IMR-90 (cell line): ENCODE results near the gene CMTR1. TPM values are rescaled to one million over a fixed set of nuclear protein-coding genes. Genes with fewer than 3 reads are reported as not detected.

ENCODE experiments used
- ATAC-seq: fragments of 200-7000 bp; cut with Tn5 transposase; 2 replicates; pipeline ENCODE4 v1.9.1; 2020; ENCODE audit warnings: low read depth, mild to moderate bottlenecking, moderate library complexity
- BruUV-seq: library from RNA; stranded (reverse); fragments of 400-500 nt; replicated peaks from 2 replicates; lab custom pipeline; 2021; lab: Mats Ljungman, UMichigan
- CTCF ChIA-PET: fragments of 300-600 bp; formaldehyde crosslinking; extraction: SDS; loops from one replicate; lab custom pipeline; 2021; ENCODE audit warnings: antibody characterized with exemption; lab: Yijun Ruan, JAX
- POLR2A ChIA-PET: fragments of 300-600 bp; sonication (Branson Sonifier 250); formaldehyde crosslinking; loops from one replicate; lab custom pipeline; 2022; ENCODE audit warnings: antibody characterized with exemption; ENCODE audit not compliant: unreplicated experiment; lab: Charles Lee
- DNase-seq: peaks from one replicate; pipeline ENCODE4 v3.0.0; 2013
- H2AFZ ChIP-seq: replicated peaks from 2 replicates; pipeline ENCODE3; 2013; ENCODE audit warnings: low read length, mild to moderate bottlenecking; ENCODE audit not compliant: poor library complexity
- H2AK5ac ChIP-seq: 2 replicates; pipeline ENCODE4 v1.6.1; 2013; ENCODE audit warnings: low read depth, low read length, inconsistent platforms
- H2AK9ac ChIP-seq: replicated peaks from 2 replicates; pipeline ENCODE3; 2013; ENCODE audit warnings: mild to moderate bottlenecking, low read depth, low read length, moderate library complexity; ENCODE audit not compliant: poor library complexity
- H2BK120ac ChIP-seq: 2 replicates; pipeline ENCODE4 v1.6.1; 2013; ENCODE audit warnings: low read depth, low read length, inconsistent platforms
- H2BK15ac ChIP-seq: 3 replicates; pipeline ENCODE4 v1.6.1; 2013; ENCODE audit warnings: low read depth, low read length, inconsistent platforms
- H2BK20ac ChIP-seq: 2 replicates; pipeline ENCODE4 v1.6.1; 2013; ENCODE audit warnings: low read depth, mild to moderate bottlenecking, inconsistent platforms, low read length, moderate library complexity
- H2BK5ac ChIP-seq: 2 replicates; pipeline ENCODE4 v1.6.1; 2013; ENCODE audit warnings: mild to moderate bottlenecking, low read depth, low read length, inconsistent platforms; ENCODE audit not compliant: poor library complexity, severe bottlenecking
- H3K14ac ChIP-seq: replicated peaks from 2 replicates; pipeline ENCODE4 v1.6.1; 2013; ENCODE audit warnings: low read depth, low read length, inconsistent platforms
- H3K18ac ChIP-seq: 2 replicates; pipeline ENCODE4 v1.6.1; 2013; ENCODE audit warnings: low read depth, low read length, control low read depth
- H3K23ac ChIP-seq: 2 replicates; pipeline ENCODE4 v1.6.1; 2013; ENCODE audit warnings: low read depth, low read length, inconsistent platforms
- H3K27ac ChIP-seq: 2 replicates; pipeline ENCODE4 v1.5.1; 2013; ENCODE audit warnings: mild to moderate bottlenecking, control low read depth, low read length; ENCODE audit not compliant: insufficient read depth
- H3K27me3 ChIP-seq: 2 replicates; pipeline ENCODE4 v1.6.1; 2013; ENCODE audit warnings: low read length; ENCODE audit not compliant: control insufficient read depth, insufficient read depth
- H3K36me3 ChIP-seq: 2 replicates; pipeline ENCODE4 v1.6.1; 2013; ENCODE audit warnings: low read length, mixed read lengths; ENCODE audit not compliant: control insufficient read depth, insufficient read depth
- H3K4ac ChIP-seq: 2 replicates; pipeline ENCODE4 v1.6.1; 2013; ENCODE audit warnings: low read depth, low read length, inconsistent platforms
- H3K4me1 ChIP-seq: 2 replicates; pipeline ENCODE4 v1.6.1; 2013; ENCODE audit warnings: low read length, mixed read lengths; ENCODE audit not compliant: control insufficient read depth, insufficient read depth
- H3K4me2 ChIP-seq: 2 replicates; pipeline ENCODE4 v1.6.1; 2013; ENCODE audit warnings: low read depth, mild to moderate bottlenecking, control low read depth, low read length, moderate library complexity
- H3K4me3 ChIP-seq: 2 replicates; pipeline ENCODE4 v1.5.1; 2013; ENCODE audit warnings: low read depth, mild to moderate bottlenecking, control low read depth, low read length, moderate library complexity; ENCODE audit not compliant: insufficient read depth
- H3K56ac ChIP-seq: 2 replicates; pipeline ENCODE4 v1.6.1; 2013; ENCODE audit warnings: low read length, inconsistent platforms; ENCODE audit not compliant: insufficient read depth; ENCODE audit errors: extremely low read depth
- H3K79me1 ChIP-seq, 2 experiments: 2 replicates each; pipeline ENCODE4 v1.6.1; 2013; ENCODE audit warnings: low read length in 2 of 2, inconsistent platforms in 1 of 2, low read depth in 1 of 2
- H3K9ac ChIP-seq: 2 replicates; pipeline ENCODE4 v1.6.1; 2013; ENCODE audit warnings: low read depth, low read length, control low read depth
- H3K9me1 ChIP-seq: 2 replicates; pipeline ENCODE4 v1.6.1; 2013; ENCODE audit warnings: low read length, inconsistent platforms; ENCODE audit not compliant: insufficient read depth
- H3K9me3 ChIP-seq: 2 replicates; pipeline ENCODE4 v1.6.1; 2013; ENCODE audit warnings: low read length; ENCODE audit not compliant: control insufficient read depth, insufficient read depth
- H4K20me1 ChIP-seq: 2 replicates; pipeline ENCODE4 v1.6.1; 2013; ENCODE audit warnings: low read length, inconsistent platforms; ENCODE audit not compliant: insufficient read depth
- H4K5ac ChIP-seq: 2 replicates; pipeline ENCODE4 v1.6.1; 2013; ENCODE audit warnings: mild to moderate bottlenecking, low read depth, low read length, control low read depth
- H4K8ac ChIP-seq, 2 experiments: 2 replicates each; pipeline ENCODE4 v1.6.1; 2013; ENCODE audit warnings: low read depth in 2 of 2, low read length in 2 of 2, control low read depth in 1 of 2, inconsistent platforms in 1 of 2
- H4K91ac ChIP-seq: 2 replicates; pipeline ENCODE4 v1.6.1; 2013; ENCODE audit warnings: low read depth, low read length, inconsistent platforms; ENCODE audit not compliant: insufficient read depth
- BHLHE40 ChIP-seq: fragments of 150-350 bp; IDR thresholded peaks from 2 replicates; pipeline ENCODE4 v1.6.1; 2016; ENCODE audit warnings: mild to moderate bottlenecking, low read depth, low read length
- CEBPB ChIP-seq: IDR thresholded peaks from 2 replicates; pipeline ENCODE4 v1.6.1; 2012; ENCODE audit warnings: low read depth, low read length, improper control_type of control experiment
- CHD1 ChIP-seq: IDR thresholded peaks from 2 replicates; pipeline ENCODE4 v1.6.1; 2012; ENCODE audit warnings: low read depth, low read length, improper control_type of control experiment
- CTCF ChIP-seq: conservative IDR thresholded peaks from 2 replicates; pipeline ENCODE4 v1.5.1; 2012; ENCODE audit warnings: mild to moderate bottlenecking, low read depth, low read length, improper control_type of control experiment
- ELK1 ChIP-seq: fragments of 150-350 bp; IDR thresholded peaks from 2 replicates; pipeline ENCODE4 v1.6.1; 2016; ENCODE audit warnings: low read depth, mild to moderate bottlenecking, low read length, moderate library complexity, borderline replicate concordance
- FOS ChIP-seq: fragments of 150-350 bp; IDR thresholded peaks from 2 replicates; pipeline ENCODE4 v1.6.1; 2016; ENCODE audit warnings: low read depth, low read length
- MAFK ChIP-seq: IDR thresholded peaks from 2 replicates; pipeline ENCODE4 v1.6.1; 2012; ENCODE audit warnings: low read depth, low read length, improper control_type of control experiment
- MAZ ChIP-seq: IDR thresholded peaks from 2 replicates; pipeline ENCODE4 v1.6.1; 2012; ENCODE audit warnings: low read depth, mild to moderate bottlenecking, low read length, improper control_type of control experiment, moderate library complexity, borderline replicate concordance
- MXI1 ChIP-seq: IDR thresholded peaks from 2 replicates; pipeline ENCODE4 v1.6.1; 2012; ENCODE audit warnings: low read depth, mild to moderate bottlenecking, low read length, moderate library complexity, borderline replicate concordance
- NFE2L2 ChIP-seq: fragments of 150-350 bp; IDR thresholded peaks from 2 replicates; pipeline ENCODE4 v1.6.1; 2016; ENCODE audit warnings: low read depth, mild to moderate bottlenecking, low read length
- POLR2A ChIP-seq: IDR thresholded peaks from 2 replicates; pipeline ENCODE4 v1.6.1; 2012; ENCODE audit warnings: mild to moderate bottlenecking, low read depth, low read length
- RAD21 ChIP-seq: IDR thresholded peaks from 2 replicates; pipeline ENCODE4 v1.6.1; 2012; ENCODE audit warnings: low read length, improper control_type of control experiment
- RCOR1 ChIP-seq: IDR thresholded peaks from 2 replicates; pipeline ENCODE4 v1.6.1; 2012; ENCODE audit warnings: mild to moderate bottlenecking, low read length, improper control_type of control experiment; ENCODE audit not compliant: insufficient replicate concordance
- RFX5 ChIP-seq: IDR thresholded peaks from 2 replicates; pipeline ENCODE4 v1.8.0; 2012; ENCODE audit warnings: low read depth, mild to moderate bottlenecking, low read length, moderate library complexity
- SMC3 ChIP-seq: fragments of 150-350 bp; IDR thresholded peaks from 2 replicates; pipeline ENCODE4 v1.6.1; 2016; ENCODE audit warnings: low read depth, mild to moderate bottlenecking, antibody characterized with exemption, low read length, moderate library complexity
- USF2 ChIP-seq: fragments of 150-350 bp; IDR thresholded peaks from 2 replicates; pipeline ENCODE4 v1.6.1; 2017; ENCODE audit warnings: mild to moderate bottlenecking, antibody characterized with exemption, low read length, low read depth
- WGBS, 2 experiments: methylation state at CpG; one replicate each; pipeline versions ENCODE4 v1.1.5 to v1.1.7; 2013; ENCODE audit warnings: missing lambda C conversion rate in 2 of 2; ENCODE audit not compliant: insufficient read length in 1 of 2; ENCODE audit errors: extremely low coverage in 2 of 2; 5-methylcytosine and 5-hydroxymethylcytosine counted together
- dilution Hi-C: fragments of 300-500 bp; cut with HindIII; formaldehyde crosslinking; loops from one replicate; pipeline ENCODE4 v1.14.3; 2018; ENCODE audit warnings: low sequenced_read_pairs; ENCODE audit not compliant: unreplicated experiment
- in situ Hi-C: fragments of 300-500 bp; cut with MboI; formaldehyde crosslinking; loops from 3 replicates; pipeline ENCODE4 v1.14.3; 2019; ENCODE audit warnings: low sequenced_read_pairs, inconsistent platforms, mixed read lengths
- intact Hi-C: fragments of 100-400 bp; cut with micrococcal nuclease; formaldehyde crosslinking; loops from 2 replicates; pipeline ENCODE4 v1.10.0; 2022
- polyA plus RNA-seq, 3 experiments: library from polyadenylated mRNA; depleted of rRNA; stranded (reverse); fragments of >200 nt; gene quantifications; 2 replicates each; pipeline ENCODE4 v1.2.3, GENCODE V29; 2012; ENCODE audit warnings: low replicate concordance in 1 of 3
- total RNA-seq: library from RNA; depleted of rRNA; stranded (reverse); fragments of >200 nt; gene quantifications from 2 replicates; pipeline ENCODE4 v1.2.3, GENCODE V29; 2012

Gene CMTR1
- total and polyA plus RNA-seq, 2 of the 4 experiments (the other 2 are of a cell fraction): 22.6 to 30.1 TPM

- Histone ChIP-seq H3K36me3 (no peaks in the 10 kb centered on the region), H4K8ac (no peak overlapping the region), H3K4ac (no peak overlapping the region), H3K18ac (no peak overlapping the region), H2BK15ac (no peak overlapping the region), H2BK120ac (no peak overlapping the region), H2AK5ac (no peak overlapping the region), H3K4me3 (no peak overlapping the region), H2AFZ (no peak overlapping the region), H4K5ac (no peak overlapping the region), H3K4me1 (peaks cover 5% of the 10 kb centered on the region), H2BK5ac (no peak overlapping the region), H3K79me1 (no peaks in the 10 kb centered on the region), H3K9me3 (peaks cover 2% of the 10 kb centered on the region; the same call in 1 of the 2 replicates), H4K20me1 (peaks cover 16% of the 10 kb centered on the region), H3K27ac (no peak overlapping the region), H3K56ac (no peak overlapping the region), H3K9me1 (peaks cover 9% of the 10 kb centered on the region), H3K4me2 (no peak overlapping the region), H3K23ac (no peak overlapping the region), H3K14ac (no peak overlapping the region), H2BK20ac (no peak overlapping the region; the same call in 1 of the 2 replicates), H2AK9ac (no peak overlapping the region), H3K9ac (no peak overlapping the region), H3K27me3 (peaks cover 43% of the 10 kb centered on the region), H4K91ac (no peak overlapping the region)
- intact Hi-C loops (no loop called here), dilution Hi-C loops (no loop called here), in situ Hi-C loops (no loop called here)
- POLR2A ChIA-PET: no interaction called here
- 77% methylated on average over 3 of the region's 7 CpGs; no CpG with 5 or more reads in 1 of the 2 experiments for WGBS, 2 experiments
- no peak for TF ChIP-seq CTCF
- TF ChIP-seq MXI1: no peak
- TF ChIP-seq MAFK: no peak
- TF ChIP-seq USF2: no peak
- no peak for TF ChIP-seq SMC3
- TF ChIP-seq RCOR1: no peak
- no peak for TF ChIP-seq CEBPB
- TF ChIP-seq NFE2L2: no peak
- no peak for TF ChIP-seq CHD1
- no peak for TF ChIP-seq RAD21
- TF ChIP-seq POLR2A: no peak
- no peak for TF ChIP-seq BHLHE40
- TF ChIP-seq MAZ: no peak
- no peak for TF ChIP-seq RFX5
- TF ChIP-seq ELK1: no peak
- no peak for TF ChIP-seq FOS
- CTCF ChIA-PET: no interaction called here
- no TSS peak for BruUV-seq
- no peak for DNase-seq
- ATAC-seq: no peak
Measured at GRCh38 chr6:37523412-37523811, 90.4 kb downstream of the CMTR1 start.
